ENCODE measurements around the gene CMSS1.
"Not testable (repeated sequence)": the region's sequence is repeated elsewhere in the genome, so short reads cannot be mapped to it uniquely, and the experiment has no call there.

- TF ChIP-seq JUND (IDR thresholded peaks at IDR 0.05); TCF12 (IDR thresholded peaks at IDR 0.05); CTCF (IDR thresholded peaks at IDR 0.05); FOXJ3 (CRISPR knock-in tag; IDR thresholded peaks at IDR 0.05); TEAD4 (IDR thresholded peaks at IDR 0.05; ENCODE audit: borderline replicate concordance, insufficient read depth); POLR2AphosphoS5 (IDR thresholded peaks at IDR 0.05; ENCODE audit: low read depth, low read length); TAF1 (IDR thresholded peaks at IDR 0.05; ENCODE audit: borderline replicate concordance, low read depth, low read length); EP300 (IDR thresholded peaks at IDR 0.05; ENCODE audit: borderline replicate concordance in 1 of 2, low read depth in 1 of 2, low read length in 1 of 2); IRF3 (IDR thresholded peaks at IDR 0.05; ENCODE audit: low read depth, low read length): not testable (repeated sequence)
Observed at GRCh38 chr3:100229188-100229587, 411.5 kb downstream of the CMSS1 start.

All from SK-N-SH (cell line).